Measurements from ENCODE around the gene SLC16A12.

DNA sequence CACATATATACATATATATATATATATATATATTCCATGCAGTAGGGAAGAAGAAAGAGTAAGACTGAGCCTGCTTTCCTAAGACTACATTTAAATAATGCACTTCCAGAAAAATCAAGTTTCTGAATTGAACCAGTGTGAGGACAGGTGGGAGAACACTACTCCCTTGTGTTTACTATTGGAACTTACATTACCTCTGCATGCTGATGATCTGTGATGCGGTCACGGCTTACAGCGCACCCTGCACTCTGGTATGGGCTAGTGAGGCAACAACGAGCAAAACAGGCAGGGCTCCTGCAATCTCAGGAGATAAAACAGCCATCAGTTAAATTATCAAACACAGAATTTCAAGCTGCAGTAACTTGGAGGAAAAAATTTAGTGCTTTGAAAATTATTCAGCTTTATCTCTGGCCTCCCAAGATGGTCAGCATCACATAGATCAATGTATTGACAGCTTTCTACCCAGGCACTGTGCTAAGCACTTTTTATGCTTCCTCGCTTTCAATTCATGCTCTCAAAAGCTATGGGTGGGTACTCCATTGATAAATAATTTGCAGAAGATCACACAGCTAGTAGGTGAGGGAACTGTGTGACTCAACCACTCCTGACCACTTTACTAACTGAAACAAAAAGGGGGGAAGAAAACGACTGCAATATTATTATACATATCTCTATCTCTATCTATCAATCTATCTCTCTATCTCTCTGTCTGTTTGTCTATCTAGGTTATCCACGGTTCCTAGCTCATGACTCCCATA is 20.5 kb upstream of the SLC16A12 start:
- no peak for TF ChIP-seq EZH2 (IDR thresholded peaks at IDR 0.05; ENCODE audit: low read length, missing control alignments)
- TF ChIP-seq, protein P1, sequence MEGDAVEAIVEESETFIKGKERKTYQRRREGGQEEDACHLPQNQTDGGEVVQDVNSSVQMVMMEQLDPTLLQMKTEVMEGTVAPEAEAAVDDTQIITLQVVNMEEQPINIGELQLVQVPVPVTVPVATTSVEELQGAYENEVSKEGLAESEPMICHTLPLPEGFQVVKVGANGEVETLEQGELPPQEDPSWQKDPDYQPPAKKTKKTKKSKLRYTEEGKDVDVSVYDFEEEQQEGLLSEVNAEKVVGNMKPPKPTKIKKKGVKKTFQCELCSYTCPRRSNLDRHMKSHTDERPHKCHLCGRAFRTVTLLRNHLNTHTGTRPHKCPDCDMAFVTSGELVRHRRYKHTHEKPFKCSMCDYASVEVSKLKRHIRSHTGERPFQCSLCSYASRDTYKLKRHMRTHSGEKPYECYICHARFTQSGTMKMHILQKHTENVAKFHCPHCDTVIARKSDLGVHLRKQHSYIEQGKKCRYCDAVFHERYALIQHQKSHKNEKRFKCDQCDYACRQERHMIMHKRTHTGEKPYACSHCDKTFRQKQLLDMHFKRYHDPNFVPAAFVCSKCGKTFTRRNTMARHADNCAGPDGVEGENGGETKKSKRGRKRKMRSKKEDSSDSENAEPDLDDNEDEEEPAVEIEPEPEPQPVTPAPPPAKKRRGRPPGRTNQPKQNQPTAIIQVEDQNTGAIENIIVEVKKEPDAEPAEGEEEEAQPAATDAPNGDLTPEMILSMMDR (conservative IDR thresholded peaks at IDR 0.05 in 1 of 2, IDR thresholded peaks at IDR 0.05 in 1 of 2; ENCODE audit: low read depth in 1 of 2, low read length in 2 of 2) = no peak
